Activated naive CD8-positive, alpha-beta T cell treated with anti-CD3 and anti-CD28 coated beads, Interleukin-2, amount 50 U/mL, for 24 hours (primary cell): Measurements from ENCODE around the gene DNAJB11.

Experiments used
- ATAC-seq: fragments of 150-1000 bp; cut with Tn5 transposase; one replicate; pipeline ENCODE4 v1.10.0; 2021
- DNase-seq: peaks from one replicate; pipeline ENCODE4 v3.0.0; 2021
- H3K27ac Mint-ChIP-seq: one replicate; pipeline ENCODE4 v1.8.0; 2021; ENCODE audit warnings: mild to moderate bottlenecking, mixed read lengths
- H3K27me3 Mint-ChIP-seq: one replicate; pipeline ENCODE4 v1.8.0; 2021; ENCODE audit warnings: mixed read lengths
- H3K36me3 Mint-ChIP-seq: one replicate; pipeline ENCODE4 v1.8.0; 2021; ENCODE audit warnings: low read depth, mixed read lengths
- H3K4me1 Mint-ChIP-seq: one replicate; pipeline ENCODE4 v1.8.0; 2021; ENCODE audit warnings: mixed read lengths
- H3K4me3 Mint-ChIP-seq: one replicate; pipeline ENCODE4 v1.8.0; 2021; ENCODE audit warnings: mild to moderate bottlenecking, moderate library complexity, mixed read lengths
- H3K9me3 Mint-ChIP-seq: one replicate; pipeline ENCODE4 v1.8.0; 2021; ENCODE audit warnings: mixed read lengths

Gene DNAJB11

GRCh38 chr3:186596568-186597287, 26.2 kb downstream of the DNAJB11 start:
- Mint-ChIP-seq H3K27ac (no peak overlapping the region), H3K27me3 (peaks cover 4% of the 10 kb centered on the region), H3K4me3 (no peak overlapping the region), H3K36me3 (no peaks in the 10 kb centered on the region), H3K4me1 (no peaks in the 10 kb centered on the region), H3K9me3 (no peaks in the 10 kb centered on the region)
- DNase-seq, result no peak
- no peak for ATAC-seq

- H3K4me1 Mint-ChIP-seq, result no peaks in the 10 kb centered on the region
- no peak overlapping the region for H3K27ac Mint-ChIP-seq
- peaks cover 4% of the 10 kb centered on the region for H3K27me3 Mint-ChIP-seq
- ATAC-seq (no peak), DNase-seq (no peak)
- no peaks in the 10 kb centered on the region for H3K9me3 Mint-ChIP-seq
- H3K4me3 Mint-ChIP-seq, result no peak overlapping the region
- H3K36me3 Mint-ChIP-seq, result no peaks in the 10 kb centered on the region
Observed at GRCh38 chr3:186598108-186598784, 27.7 kb downstream of the DNAJB11 start.

GRCh38 chr3:186598794-186599141, 28.2 kb downstream of the DNAJB11 start:
- Mint-ChIP-seq H3K27ac (no peak overlapping the region), H3K4me3 (no peak overlapping the region), H3K36me3 (no peaks in the 10 kb centered on the region), H3K27me3 (peaks cover 4% of the 10 kb centered on the region), H3K4me1 (no peaks in the 10 kb centered on the region), H3K9me3 (no peaks in the 10 kb centered on the region)
- DNase-seq, result no peak
- no peak for ATAC-seq

GRCh38 chr3:186599142-186599784, 28.7 kb downstream of the DNAJB11 start:
- no peaks in the 10 kb centered on the region for H3K36me3 Mint-ChIP-seq
- H3K27me3 Mint-ChIP-seq, result peaks cover 4% of the 10 kb centered on the region
- no peak overlapping the region for H3K27ac Mint-ChIP-seq
- no peaks in the 10 kb centered on the region for H3K9me3 Mint-ChIP-seq
- DNase-seq (no peak), ATAC-seq (no peak)
- no peaks in the 10 kb centered on the region for H3K4me1 Mint-ChIP-seq
- H3K4me3 Mint-ChIP-seq, result no peak overlapping the region

- H3K4me1 Mint-ChIP-seq, result no peaks in the 10 kb centered on the region
- no peak overlapping the region for H3K27ac Mint-ChIP-seq
- DNase-seq (no peak), ATAC-seq (no peak)
- no peaks in the 10 kb centered on the region for H3K36me3 Mint-ChIP-seq
- H3K9me3 Mint-ChIP-seq, result no peaks in the 10 kb centered on the region
- peaks cover 4% of the 10 kb centered on the region for H3K27me3 Mint-ChIP-seq
- H3K4me3 Mint-ChIP-seq, result no peak overlapping the region
Observed at GRCh38 chr3:186599785-186600166, 29.3 kb downstream of the DNAJB11 start.

GRCh38 chr3:186600896-186601295, 30.4 kb downstream of the DNAJB11 start:
- Mint-ChIP-seq H3K4me1 (no peaks in the 10 kb centered on the region), H3K4me3 (no peak overlapping the region), H3K27ac (no peak overlapping the region), H3K9me3 (no peaks in the 10 kb centered on the region), H3K27me3 (peaks cover 4% of the 10 kb centered on the region), H3K36me3 (no peaks in the 10 kb centered on the region)
- ATAC-seq (no peak), DNase-seq (no peak)

GRCh38 chr3:186603159-186603558, 32.6 kb downstream of the DNAJB11 start:
- no peaks in the 10 kb centered on the region for H3K27me3 Mint-ChIP-seq

GRCh38 chr3:186605078-186605477, 34.6 kb downstream of the DNAJB11 start:
- Mint-ChIP-seq H3K9me3 (no peaks in the 10 kb centered on the region), H3K27me3 (no peaks in the 10 kb centered on the region), H3K4me3 (no peak overlapping the region), H3K4me1 (no peaks in the 10 kb centered on the region), H3K36me3 (no peaks in the 10 kb centered on the region), H3K27ac (no peak overlapping the region)
- ATAC-seq (no peak), DNase-seq (no peak)

More at GRCh38 chr3:186603159-186603558, 32.6 kb downstream of the DNAJB11 start:
- Mint-ChIP-seq H3K36me3 (no peaks in the 10 kb centered on the region), H3K4me1 (no peaks in the 10 kb centered on the region), H3K27ac (peak overlapping the region; percentile 0), H3K4me3 (no peak overlapping the region), H3K9me3 (no peaks in the 10 kb centered on the region)
- ATAC-seq (no peak), DNase-seq (no peak)

GRCh38 chr3:186605561-186606545, 35.3 kb downstream of the DNAJB11 start:
- no peaks in the 10 kb centered on the region for H3K4me1 Mint-ChIP-seq
- H3K27ac Mint-ChIP-seq, result no peak overlapping the region
- no peak for ATAC-seq
- H3K36me3 Mint-ChIP-seq, result no peaks in the 10 kb centered on the region
- no peak for DNase-seq
- no peaks in the 10 kb centered on the region for H3K9me3 Mint-ChIP-seq
- no peak overlapping the region for H3K4me3 Mint-ChIP-seq
- H3K27me3 Mint-ChIP-seq, result no peaks in the 10 kb centered on the region

- Mint-ChIP-seq H3K27me3 (peaks cover 15% of the 10 kb centered on the region), H3K9me3 (no peaks in the 10 kb centered on the region), H3K4me1 (no peaks in the 10 kb centered on the region), H3K27ac (no peak overlapping the region), H3K4me3 (no peak overlapping the region), H3K36me3 (no peaks in the 10 kb centered on the region)
- DNase-seq (no peak), ATAC-seq (no peak)
Observed at GRCh38 chr3:186608624-186609215, 38.2 kb downstream of the DNAJB11 start.

- Mint-ChIP-seq H3K36me3 (no peaks in the 10 kb centered on the region), H3K27me3 (peaks cover 17% of the 10 kb centered on the region), H3K4me1 (peaks cover 1% of the 10 kb centered on the region), H3K9me3 (no peaks in the 10 kb centered on the region), H3K4me3 (no peak overlapping the region), H3K27ac (no peak overlapping the region)
- ATAC-seq, result no peak
- no peak for DNase-seq
Observed at GRCh38 chr3:186609247-186609868, 38.8 kb downstream of the DNAJB11 start.

- H3K9me3 Mint-ChIP-seq, result no peaks in the 10 kb centered on the region
- ATAC-seq (no peak), DNase-seq (no peak)
- H3K4me1 Mint-ChIP-seq, result peaks cover 18% of the 10 kb centered on the region
- no peak overlapping the region for H3K4me3 Mint-ChIP-seq
- H3K27me3 Mint-ChIP-seq, result peaks cover 21% of the 10 kb centered on the region
- H3K36me3 Mint-ChIP-seq, result no peaks in the 10 kb centered on the region
- H3K27ac Mint-ChIP-seq, result no peak overlapping the region
Observed at GRCh38 chr3:186612065-186612464, 41.5 kb downstream of the DNAJB11 start.

GRCh38 chr3:186612721-186613636, 42.5 kb downstream of the DNAJB11 start, which contains the start of gene AHSG:
Gene AHSG (plus strand): TSS chr3:186613060. CDS start chr3:186613142, 82 bp downstream.
- no peaks in the 10 kb centered on the region for H3K36me3 Mint-ChIP-seq
- H3K4me3 Mint-ChIP-seq, result no peak within 1 kb of the TSS
- ATAC-seq, result no peak
- DNase-seq, result no peak
- H3K9me3 Mint-ChIP-seq, result no peaks in the 10 kb centered on the region
- H3K27ac Mint-ChIP-seq, result no peak within 1 kb of the TSS
- H3K4me1 Mint-ChIP-seq, result peaks cover 24% of the 10 kb centered on the region
- peaks cover 29% of the 10 kb centered on the region for H3K27me3 Mint-ChIP-seq
